Heart right ventricle (tissue), 16 donors: ENCODE data around the gene STK24. TPM values are rescaled to one million over a fixed set of nuclear protein-coding genes. Genes with fewer than 3 reads are reported as not detected.
A peak's percentile ranks its signal among the peaks of the same experiment; 100 is the strongest.
"Not testable (repeated sequence)": the region's sequence is repeated elsewhere in the genome, so short reads cannot be mapped to it uniquely, and the experiment has no call there.

Source experiments
- ATAC-seq, 8 donors: fragments of 200-7000 bp; cut with Tn5 transposase; one replicate each; pipeline ENCODE4 v1.9.1; 2020; ENCODE audit warnings: mild to moderate bottlenecking in 8 of 8, moderate library complexity in 8 of 8, moderate number of reproducible peaks in 1 of 8
- DNase-seq, 2 donors: peaks; one replicate each; pipeline ENCODE4 v3.0.0-alpha.2; 2020
- H3K27ac ChIP-seq, 10 donors: fragments of 200-600 bp; sonication (generic) in 2 of 10; one replicate each; pipeline versions ENCODE4 v1.5.0 to v1.8.0; 2020 to 2022; ENCODE audit warnings: mild to moderate bottlenecking in 3 of 10
- H3K27me3 ChIP-seq, 7 donors: fragments of 200-600 bp; one replicate each; pipeline ENCODE4 v1.8.0; 2021 to 2022; ENCODE audit warnings: mild to moderate bottlenecking in 2 of 7
- H3K36me3 ChIP-seq, 9 donors: fragments of 200-600 bp; sonication (generic) in 1 of 9; one replicate each; pipeline versions ENCODE4 v1.5.0 to v1.8.0; 2020 to 2022; ENCODE audit warnings: mild to moderate bottlenecking in 2 of 9
- H3K4me1 ChIP-seq, 9 donors: fragments of 200-600 bp; sonication (generic) in 1 of 9; one replicate each; pipeline versions ENCODE4 v1.5.0 to v1.8.0; 2020 to 2022; ENCODE audit warnings: mild to moderate bottlenecking in 4 of 9
- H3K4me3 ChIP-seq, 10 donors: fragments of 200-600 bp; sonication (generic) in 2 of 10; one replicate each; pipeline versions ENCODE4 v1.5.0 to v1.8.0; 2020 to 2022; ENCODE audit warnings: mild to moderate bottlenecking in 7 of 10, moderate library complexity in 2 of 10
- H3K9me3 ChIP-seq, 11 donors: fragments of 200-600 bp in 10 of 11; sonication (generic) in 2 of 11; one replicate each; pipeline versions ENCODE4 v1.5.0 to v1.8.0; 2013 to 2022; ENCODE audit warnings: mild to moderate bottlenecking in 2 of 11, control low read depth in 1 of 11, moderate library complexity in 1 of 11
- WGBS, 2 donors: extraction: QIAGEN DNeasy Blood & Tissue Kit; methylation state at CpG; one replicate each; pipeline ENCODE4 v1.1.7; 2013; ENCODE audit warnings: inconsistent platforms in 1 of 2; 5-methylcytosine and 5-hydroxymethylcytosine counted together
- intact Hi-C, 10 donors: fragments of 100-400 bp; cut with DNase I; formaldehyde crosslinking; loops; one replicate each; pipeline versions ENCODE4 v1.11.1 to v1.14.2; 2022
- polyA plus RNA-seq, 2 donors: library from polyadenylated mRNA; stranded (reverse); fragments of 200-250 nt; gene quantifications; one replicate each; pipeline ENCODE4 v1.2.3, GENCODE V29; 2013
- total RNA-seq, 10 donors: library from RNA; stranded (reverse); fragmentation: NEBNext Ultra II Directional in 3 of 10; extraction: Animal tissue kit (Norgen Biotek cat#: 25700) in 3 of 10; gene quantifications; one replicate each; pipeline versions ENCODE4 v1.2.1 to v1.2.4, GENCODE V29; 2021 to 2023
- TF ChIP-seq, protein P1 (sequence below), 9 donors: fragments of 200-600 bp; sonication (generic) in 2 of 9; IDR thresholded peaks; one replicate each; pipeline versions ENCODE4 v1.5.0 to v1.8.0; 2021 to 2022; ENCODE audit warnings: antibody characterized with exemption in 9 of 9, mild to moderate bottlenecking in 5 of 9, moderate library complexity in 1 of 9
- donor health status: Arrhythmogenic right ventricular cardiomyopathy.
- donor health status: ischemic (EF 13 %, LVEDD 7.1; RV severe dilation, severe dysfunction).
- donor health status: healthy with polysubstance abuse.
- donor health status: DM: no; HTN: yes; CAD: no.
- donor health status: DM: no; HTN: no; CAD: no.
- donor health status: ischemic (EF 25% LVEDD 6.9; RV normal size, moderate dysfunction).
- donor health status: ischemic (EF 25% LVEDD 5.7; RV mildly dilated, moderate dysfunction).
- donor health status: healthy.
- donor health status: DM: yes; HTN: yes; CAD: no.
- donor health status: Ischemic cardiomyopathy.
- donor health status: ischemic (EF 35%, LVEDD 5.7; RV mildly dilated, moderate dysfunction).
- donor health status: nonischemic (EF 11% LVEDD 7.7; RV severe dilation, severe dysfunction).
- donor health status: DM: yes; HTN: yes; CAD: no.
- donor health status: PGD.
- donor health status: ischemic (EF 29% LVEDD 5.4; RV normal size, mild dysfunction).
- donor health status: nonischemic (EF 23%, LVEDD 6.1; RV moderate dilation, normal function).

The STK24 gene
- total and polyA plus RNA-seq, 12 donors: 20.8 to 72.9 (median 61.5) TPM

DNA sequence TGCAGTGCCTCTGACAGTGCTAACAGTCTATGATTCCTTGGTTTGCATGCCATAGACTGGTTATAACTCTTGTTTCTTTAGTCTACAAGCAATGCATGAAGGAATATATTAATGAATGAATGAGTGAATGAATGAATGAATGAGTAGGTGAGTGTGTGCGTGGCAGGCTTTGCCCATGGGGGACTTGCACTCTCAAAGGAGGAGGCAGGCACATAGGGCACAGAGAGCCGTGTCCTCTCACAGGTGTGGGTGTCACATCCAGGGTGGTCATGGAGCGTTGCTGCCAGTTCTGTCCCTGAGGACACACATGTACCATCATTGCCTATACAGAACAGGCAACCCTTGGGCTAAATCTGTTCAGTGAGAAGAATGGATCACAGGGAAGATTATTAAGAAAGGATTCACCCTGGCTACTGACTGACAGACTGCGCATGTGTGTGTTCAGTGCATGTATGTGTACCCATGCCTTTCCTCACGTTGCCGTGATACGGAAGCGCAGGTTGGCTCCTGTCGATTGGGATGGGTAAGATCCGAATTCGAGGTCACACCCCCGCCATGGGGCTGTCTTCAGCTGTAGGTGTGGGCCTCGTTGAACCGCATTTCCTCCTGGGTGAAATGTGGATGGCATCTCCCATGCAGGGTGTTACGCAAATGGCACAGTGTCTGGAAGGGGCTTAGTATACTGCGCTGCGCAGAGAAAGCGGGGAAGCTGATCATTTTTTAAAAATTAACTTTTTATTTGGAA lies 161.4 kb downstream of the STK24 start:
- TF ChIP-seq, protein P1, sequence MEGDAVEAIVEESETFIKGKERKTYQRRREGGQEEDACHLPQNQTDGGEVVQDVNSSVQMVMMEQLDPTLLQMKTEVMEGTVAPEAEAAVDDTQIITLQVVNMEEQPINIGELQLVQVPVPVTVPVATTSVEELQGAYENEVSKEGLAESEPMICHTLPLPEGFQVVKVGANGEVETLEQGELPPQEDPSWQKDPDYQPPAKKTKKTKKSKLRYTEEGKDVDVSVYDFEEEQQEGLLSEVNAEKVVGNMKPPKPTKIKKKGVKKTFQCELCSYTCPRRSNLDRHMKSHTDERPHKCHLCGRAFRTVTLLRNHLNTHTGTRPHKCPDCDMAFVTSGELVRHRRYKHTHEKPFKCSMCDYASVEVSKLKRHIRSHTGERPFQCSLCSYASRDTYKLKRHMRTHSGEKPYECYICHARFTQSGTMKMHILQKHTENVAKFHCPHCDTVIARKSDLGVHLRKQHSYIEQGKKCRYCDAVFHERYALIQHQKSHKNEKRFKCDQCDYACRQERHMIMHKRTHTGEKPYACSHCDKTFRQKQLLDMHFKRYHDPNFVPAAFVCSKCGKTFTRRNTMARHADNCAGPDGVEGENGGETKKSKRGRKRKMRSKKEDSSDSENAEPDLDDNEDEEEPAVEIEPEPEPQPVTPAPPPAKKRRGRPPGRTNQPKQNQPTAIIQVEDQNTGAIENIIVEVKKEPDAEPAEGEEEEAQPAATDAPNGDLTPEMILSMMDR (IDR thresholded peaks at IDR 0.05): no peak
- intact Hi-C loops: no loop called here
- WGBS, 2 donors: 97% methylated on average over 18 of the region's 18 CpGs
- Histone ChIP-seq H3K36me3 (peaks cover 0 to 87% (median 14%) of the 10 kb centered on the region in 9 donors), H3K9me3 (peaks cover 0 to 3% (median 0%) of the 10 kb centered on the region in 11 donors), H3K27me3 (no peaks in the 10 kb centered on the region), H3K27ac (no peak overlapping the region), H3K4me3 (no peak overlapping the region), H3K4me1 (peaks cover 0 to 6% (median 0%) of the 10 kb centered on the region in 9 donors)
- ATAC-seq (no peak), DNase-seq (no peak)

DNA sequence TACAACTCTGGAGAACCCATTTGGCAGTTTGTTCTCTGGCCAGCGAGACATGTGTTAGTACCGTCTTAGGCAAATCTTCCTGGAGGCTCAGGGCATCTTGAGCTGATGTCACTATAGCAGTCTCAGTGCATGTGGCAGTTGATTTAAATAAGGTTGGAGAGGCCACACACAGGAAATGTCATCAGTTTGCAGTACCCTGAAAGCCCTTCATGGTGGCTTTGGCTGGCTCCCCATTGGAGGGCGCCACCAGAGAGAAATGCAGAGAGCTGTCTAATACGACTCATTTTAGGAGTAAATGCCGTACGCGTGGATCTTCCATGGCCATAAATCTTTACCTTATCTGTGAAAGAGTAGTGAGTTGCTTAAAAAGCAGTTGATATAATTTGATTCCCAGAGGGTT lies 163.1 kb downstream of the STK24 start:
- intact Hi-C loops: no loop called here
- peaks cover 0 to 3% (median 0%) of the 10 kb centered on the region in 11 donors for H3K9me3 ChIP-seq
- no peaks in the 10 kb centered on the region for H3K27me3 ChIP-seq
- DNase-seq (no peak), ATAC-seq (no peak)
- peaks cover 0 to 6% (median 0%) of the 10 kb centered on the region in 9 donors for H3K4me1 ChIP-seq
- TF ChIP-seq, protein P1 (IDR thresholded peaks at IDR 0.05): no peak
- 84 to 89% methylated on average over 7 of the region's 7 CpGs for WGBS, 2 donors
- H3K27ac ChIP-seq: no peak overlapping the region
- H3K4me3 ChIP-seq: no peak overlapping the region
- peaks cover 0 to 87% (median 14%) of the 10 kb centered on the region in 9 donors for H3K36me3 ChIP-seq

DNA sequence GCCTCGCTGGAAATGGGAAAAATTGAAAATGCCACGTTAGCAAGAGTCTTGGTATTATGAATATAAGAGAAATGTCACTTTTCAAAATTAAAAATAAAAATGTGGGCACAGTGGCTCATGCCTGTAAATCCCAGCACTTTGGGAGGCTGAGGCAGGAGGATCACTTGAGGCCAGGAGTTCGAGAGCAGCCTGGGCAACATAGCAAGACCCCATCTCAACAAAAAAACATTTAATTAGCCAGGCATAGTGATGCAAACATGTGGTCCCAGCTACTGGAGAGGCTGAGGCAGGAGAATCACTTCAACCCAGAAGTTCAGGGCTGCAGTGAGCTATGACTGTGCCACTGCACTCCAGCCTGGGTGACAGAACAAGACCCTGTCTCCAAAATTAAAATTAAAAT lies 163.6 kb downstream of the STK24 start:
- H3K4me1 ChIP-seq, ATAC-seq, intact Hi-C loops, H3K27ac ChIP-seq, DNase-seq, H3K4me3 ChIP-seq, H3K9me3 ChIP-seq, H3K27me3 ChIP-seq: not testable (repeated sequence)
- peaks cover 0 to 83% (median 14%) of the 10 kb centered on the region in 9 donors for H3K36me3 ChIP-seq
- 95 to 99% methylated on average over 3 of the region's 3 CpGs for WGBS, 2 donors

DNA sequence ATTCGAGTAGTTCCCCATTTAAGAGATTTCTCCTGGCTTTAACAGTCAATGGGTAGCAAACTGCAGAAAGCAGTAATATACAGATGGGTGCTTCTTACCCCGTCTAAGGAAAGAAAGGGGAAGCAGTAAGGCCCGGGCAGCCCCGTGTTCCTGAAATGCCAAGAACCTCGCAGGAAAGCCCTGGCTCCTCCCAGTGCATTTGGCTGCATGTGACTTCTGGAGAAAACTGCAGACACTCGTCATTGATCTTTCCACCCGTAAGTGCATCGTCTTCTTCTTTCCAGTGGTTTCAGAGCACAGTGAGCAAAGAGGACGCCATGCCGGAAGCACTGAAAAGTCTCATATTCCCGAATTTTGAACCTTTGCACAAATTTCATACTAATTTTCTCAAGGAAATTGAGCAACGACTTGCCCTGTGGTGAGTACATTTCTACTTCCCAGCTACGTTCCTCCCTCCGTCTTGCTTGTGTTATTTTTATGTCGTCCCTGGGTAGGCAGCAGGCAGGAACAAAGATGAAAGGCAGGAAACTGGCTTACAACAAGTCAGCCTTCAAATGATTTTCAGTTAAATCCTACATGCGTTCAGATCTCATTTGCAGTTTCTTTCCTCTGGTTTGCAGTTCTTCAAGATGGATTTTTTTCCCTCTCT lies 165.2 kb downstream of the STK24 start:
- Histone ChIP-seq H3K4me1 (peaks cover 0 to 6% (median 0%) of the 10 kb centered on the region in 9 donors), H3K36me3 (peaks cover 0 to 73% (median 14%) of the 10 kb centered on the region in 9 donors), H3K27ac (peak overlapping the region in 1 of 10 donors; percentile 74), H3K4me3 (peak overlapping the region in 2 of 10 donors; percentile 1 to 36), H3K27me3 (no peaks in the 10 kb centered on the region), H3K9me3 (peaks cover 0 to under 1% (median 0%) of the 10 kb centered on the region in 11 donors)
- 73 to 76% methylated on average over 16 of the region's 16 CpGs for WGBS, 2 donors
- DNase-seq (no peak), ATAC-seq (peak in 6 of 8 donors; percentile 19 to 55 (median 42))
- TF ChIP-seq, protein P1 (IDR thresholded peaks at IDR 0.05): no peak
- intact Hi-C loops: no loop called here
